GM10266 (cell line): ENCODE results near the gene UBE2M.

Source experiments
- DNase-seq: peaks from one replicate; pipeline ENCODE4 v3.0.0; 2012; ENCODE audit errors: extremely low spot score
- TF ChIP-seq, protein P1 (sequence below): IDR thresholded peaks from 2 replicates; pipeline ENCODE4 v1.5.1; 2012; ENCODE audit warnings: mild to moderate bottlenecking, low read depth; ENCODE audit not compliant: control insufficient read depth, insufficient read depth; ENCODE audit errors: missing control alignments

Gene UBE2M

DNA sequence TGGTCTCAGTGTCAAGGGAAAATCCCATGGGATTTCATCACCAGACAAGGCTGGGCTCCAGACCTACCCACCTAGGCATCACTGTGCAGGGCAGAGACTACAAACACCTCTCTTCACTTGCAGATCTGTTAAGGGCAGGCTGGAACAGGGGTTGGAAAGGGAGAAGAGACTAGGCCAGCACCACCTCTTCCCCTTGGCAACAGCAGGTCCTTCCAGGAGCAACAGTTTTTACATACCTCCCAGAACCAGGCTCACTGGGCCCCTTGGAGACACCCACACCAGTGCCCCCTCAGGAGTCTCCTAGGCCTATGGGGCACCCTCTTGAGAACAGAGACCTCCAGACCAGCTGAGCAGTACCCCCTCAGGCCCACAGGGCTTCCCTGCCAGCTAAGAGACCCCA lies 2.5 kb upstream of the UBE2M start:
- TF ChIP-seq, protein P1, sequence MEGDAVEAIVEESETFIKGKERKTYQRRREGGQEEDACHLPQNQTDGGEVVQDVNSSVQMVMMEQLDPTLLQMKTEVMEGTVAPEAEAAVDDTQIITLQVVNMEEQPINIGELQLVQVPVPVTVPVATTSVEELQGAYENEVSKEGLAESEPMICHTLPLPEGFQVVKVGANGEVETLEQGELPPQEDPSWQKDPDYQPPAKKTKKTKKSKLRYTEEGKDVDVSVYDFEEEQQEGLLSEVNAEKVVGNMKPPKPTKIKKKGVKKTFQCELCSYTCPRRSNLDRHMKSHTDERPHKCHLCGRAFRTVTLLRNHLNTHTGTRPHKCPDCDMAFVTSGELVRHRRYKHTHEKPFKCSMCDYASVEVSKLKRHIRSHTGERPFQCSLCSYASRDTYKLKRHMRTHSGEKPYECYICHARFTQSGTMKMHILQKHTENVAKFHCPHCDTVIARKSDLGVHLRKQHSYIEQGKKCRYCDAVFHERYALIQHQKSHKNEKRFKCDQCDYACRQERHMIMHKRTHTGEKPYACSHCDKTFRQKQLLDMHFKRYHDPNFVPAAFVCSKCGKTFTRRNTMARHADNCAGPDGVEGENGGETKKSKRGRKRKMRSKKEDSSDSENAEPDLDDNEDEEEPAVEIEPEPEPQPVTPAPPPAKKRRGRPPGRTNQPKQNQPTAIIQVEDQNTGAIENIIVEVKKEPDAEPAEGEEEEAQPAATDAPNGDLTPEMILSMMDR: no peak
- DNase-seq: no peak

DNA sequence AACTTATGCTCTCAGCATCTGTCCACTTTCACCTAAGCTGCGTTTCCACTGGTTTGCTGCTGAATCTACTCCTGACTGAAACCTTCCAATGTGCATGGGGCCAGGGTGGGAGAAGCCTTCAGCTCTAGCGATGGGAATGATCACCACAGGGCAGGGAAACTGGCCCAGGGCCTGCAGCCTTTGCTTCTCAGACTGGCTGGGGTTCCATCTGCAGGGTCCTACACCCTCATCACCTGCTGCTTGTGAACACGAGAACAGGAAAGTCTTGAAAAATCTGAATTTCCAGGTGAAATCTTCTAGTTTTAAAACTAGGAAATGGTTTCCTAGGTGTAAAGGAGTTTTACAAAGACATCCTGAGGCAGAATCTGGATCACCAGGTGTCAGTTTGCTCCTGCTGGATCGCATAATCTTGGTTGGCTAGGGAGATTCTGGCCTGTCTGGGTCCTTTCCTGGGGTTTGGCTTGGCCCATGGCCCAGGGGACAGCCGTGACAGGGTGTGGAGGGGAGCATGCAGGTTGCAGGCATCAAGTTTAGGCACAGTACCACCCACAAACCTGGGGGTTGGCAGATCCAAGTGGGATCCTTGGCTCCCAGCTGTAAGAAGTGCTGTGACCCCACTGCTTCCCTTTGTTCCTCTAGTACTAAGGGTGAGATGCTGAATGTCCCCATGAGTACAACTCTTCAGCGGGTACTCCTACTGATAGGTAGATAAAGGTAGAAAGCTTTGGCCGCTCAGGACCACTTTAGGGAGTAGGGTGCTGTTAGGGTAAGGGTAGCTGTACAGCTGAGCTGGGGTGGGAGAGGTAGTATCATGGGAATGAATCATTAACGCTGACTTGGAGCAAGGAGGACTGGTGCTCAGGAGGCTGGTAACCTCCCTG lies 1.8 kb upstream of the UBE2M start:
- no peak for DNase-seq
- TF ChIP-seq, protein P1: no peak

DNA sequence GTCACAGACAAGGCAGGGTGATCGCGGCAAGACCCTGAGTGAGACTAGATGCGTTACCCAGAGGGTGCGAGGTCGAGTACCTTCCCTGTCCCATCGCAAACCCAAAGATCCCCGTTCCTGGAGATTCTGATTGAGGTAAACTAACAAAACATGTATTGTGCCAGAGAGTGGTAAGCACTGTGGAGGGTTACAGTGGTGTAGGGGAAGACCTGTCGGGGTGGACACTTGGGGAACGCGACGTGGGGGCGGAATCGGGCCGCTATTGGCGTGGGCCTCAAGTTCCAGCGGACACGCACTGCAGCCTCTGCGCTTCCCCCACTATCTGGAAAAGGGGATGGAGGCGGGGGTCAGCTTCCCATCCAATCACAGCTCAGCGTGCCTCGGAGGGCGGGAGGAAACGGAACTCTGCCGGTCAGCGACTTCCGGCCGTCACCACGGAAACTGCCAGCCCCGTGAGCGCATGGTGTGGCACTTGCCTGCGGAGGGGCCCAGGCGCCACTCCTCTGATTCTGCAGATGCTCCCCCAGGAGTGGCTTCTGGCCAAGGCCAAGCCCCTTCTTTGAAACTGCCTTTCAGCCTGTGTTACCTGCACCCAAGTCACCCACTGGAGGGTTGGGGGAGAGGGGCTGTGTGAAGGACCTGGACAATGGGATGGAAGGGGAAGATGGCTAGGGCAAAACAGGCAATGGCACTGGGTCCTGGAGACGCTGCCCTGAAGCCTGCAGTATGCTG lies 1.0 kb upstream of the UBE2M start:
- DNase-seq: peak; percentile 93
- TF ChIP-seq, protein P1: no peak

DNA sequence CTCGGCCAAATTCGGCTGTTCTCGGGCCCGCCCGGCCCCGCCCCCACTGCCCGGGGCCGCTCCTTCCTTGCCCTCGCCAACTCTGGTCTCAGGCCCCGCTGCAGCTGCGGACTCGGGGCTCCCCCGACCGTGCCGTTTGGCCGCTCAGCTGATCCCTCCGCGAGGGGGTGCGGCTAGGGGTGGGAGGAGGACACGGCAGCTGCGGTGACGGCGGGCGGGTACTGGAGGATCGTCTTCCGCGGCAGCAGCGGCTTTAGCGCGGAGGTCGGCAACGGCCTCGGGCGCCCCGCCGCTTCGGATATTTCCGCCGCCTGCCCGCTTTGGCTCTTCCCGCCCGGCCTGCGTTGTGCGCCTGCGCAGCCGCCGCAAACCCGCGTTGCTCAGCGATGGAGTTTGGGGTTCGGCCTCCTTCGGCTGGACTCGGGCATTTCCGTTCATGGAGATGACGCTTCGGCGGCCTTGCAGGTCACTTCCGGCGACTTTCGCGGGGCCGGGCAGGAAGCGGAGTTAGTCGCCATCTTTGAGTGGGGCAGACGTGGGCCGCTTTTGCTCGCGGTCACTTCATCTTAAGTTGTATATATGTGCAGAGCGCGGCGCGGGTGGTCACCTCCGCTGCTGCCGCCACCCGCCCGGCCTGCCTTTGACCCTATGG lies 338 bp upstream of the UBE2M start:
- peak; percentile 98 for DNase-seq
- TF ChIP-seq, protein P1: no peak

DNA sequence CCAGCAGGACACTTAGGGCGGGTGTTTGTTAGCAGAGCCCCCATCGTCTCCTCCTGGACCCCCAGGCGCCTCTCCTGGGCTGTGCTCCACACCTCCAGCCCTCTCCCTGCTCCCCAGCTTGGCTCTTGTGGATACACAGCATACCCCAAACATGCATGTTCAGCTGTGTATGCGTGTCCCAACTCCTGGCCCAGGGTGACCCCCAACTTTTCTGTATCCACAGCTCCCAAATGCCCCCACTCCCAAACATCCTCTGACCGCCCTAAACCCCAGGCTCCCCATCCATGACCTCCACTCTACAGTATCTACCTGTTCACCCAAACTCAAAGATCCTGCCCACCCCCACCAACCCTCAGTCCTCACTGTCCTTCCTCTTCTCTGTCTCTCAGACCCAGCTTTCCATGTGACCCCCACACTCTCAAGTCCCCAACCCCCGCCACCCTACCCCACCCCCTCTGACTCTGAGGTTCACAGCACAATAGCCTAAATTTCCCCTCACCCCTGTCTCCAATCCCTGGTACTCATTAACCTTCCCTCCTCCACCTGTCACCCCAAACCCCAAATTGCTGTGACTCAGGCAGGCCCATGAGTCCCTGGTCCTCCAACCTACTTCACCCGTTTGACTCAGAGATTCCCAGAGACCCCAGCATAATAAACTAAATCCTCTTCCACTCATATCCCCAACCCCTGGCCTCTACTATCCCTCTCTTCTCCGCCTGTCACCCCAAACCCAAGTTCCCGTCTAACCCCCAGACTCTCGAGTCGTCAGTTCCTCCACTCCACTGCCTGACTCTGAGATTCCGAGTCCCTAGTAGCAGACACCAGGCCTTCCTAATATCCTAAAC lies 968 bp downstream of the UBE2M start:
- TF ChIP-seq, protein P1: no peak
- DNase-seq: no peak

DNA sequence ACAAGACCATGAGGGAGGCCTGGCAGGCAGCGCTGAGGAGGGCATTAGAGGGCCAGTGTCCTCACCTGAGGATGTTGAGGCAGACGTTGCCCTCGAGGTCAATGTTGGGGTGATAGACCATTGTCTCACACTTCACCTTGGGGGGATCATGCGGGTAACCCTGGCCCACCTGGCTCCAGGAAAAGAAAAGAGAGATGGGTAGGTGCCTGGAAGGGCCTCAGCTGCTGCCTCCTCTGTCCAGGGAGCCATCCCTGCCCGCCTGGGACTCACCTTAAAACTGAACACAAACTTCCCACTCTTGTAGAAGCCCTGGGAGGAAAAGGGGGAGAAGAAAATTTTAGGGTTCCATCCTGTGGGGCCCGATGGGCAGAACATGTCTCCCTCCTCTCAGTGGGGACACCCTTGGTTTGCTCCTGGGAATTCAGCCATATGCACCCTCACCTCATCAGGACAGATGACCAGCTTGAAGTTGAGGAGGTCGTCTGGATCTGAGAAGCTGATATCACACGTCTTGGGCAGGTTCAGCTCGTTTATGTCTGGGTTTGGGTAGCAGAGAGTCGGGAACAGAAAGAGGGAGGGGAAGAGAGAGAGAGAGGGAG lies 1.7 kb downstream of the UBE2M start:
- TF ChIP-seq, protein P1: no peak
- DNase-seq: no peak
